Measurements from ENCODE around the gene BIN1. TPM values are rescaled to one million over a fixed set of nuclear protein-coding genes. Genes with fewer than 3 reads are reported as not detected.

The BIN1 gene
- total and polyA plus RNA-seq, 2 of the 4 experiments (the other 2 are of a cell fraction), result 18.1 to 25.7 TPM

GRCh38 chr2:127059559-127059958, 47.4 kb downstream of the BIN1 start:
- Histone ChIP-seq H2AK5ac (ENCODE audit: low read depth, low read length) (no peak overlapping the region), H2BK5ac (ENCODE audit: low read depth, low read length, poor library complexity, severe bottlenecking) (no peak overlapping the region), H3K4me1 (ENCODE audit: control insufficient read depth, insufficient read depth, low read length) (peaks cover 5% of the 10 kb centered on the region), H4K20me1 (ENCODE audit: insufficient read depth, low read length) (no peaks in the 10 kb centered on the region; the same call in 1 of the 2 replicates), H3K18ac (ENCODE audit: low read depth, low read length) (no peak overlapping the region), H3K4ac (ENCODE audit: low read depth, low read length) (no peak overlapping the region), H3K27me3 (ENCODE audit: control insufficient read depth, insufficient read depth, low read length) (no peaks in the 10 kb centered on the region), H3K14ac (replicated peaks; ENCODE audit: low read depth, low read length) (no peak overlapping the region), H3K9me3 (ENCODE audit: control insufficient read depth, insufficient read depth, low read length) (no peaks in the 10 kb centered on the region), H3K4me3 (ENCODE audit: insufficient read depth, low read depth, low read length) (no peak overlapping the region), H3K23ac (ENCODE audit: low read depth, low read length) (no peak overlapping the region), H2BK120ac (ENCODE audit: low read depth, low read length) (no peak overlapping the region), H3K4me2 (ENCODE audit: low read depth, low read length) (no peak overlapping the region), H3K9me1 (ENCODE audit: insufficient read depth, low read length) (no peaks in the 10 kb centered on the region), H3K27ac (ENCODE audit: insufficient read depth, low read length) (no peak overlapping the region), H2BK15ac (ENCODE audit: low read depth, low read length) (no peak overlapping the region), H3K79me1 (ENCODE audit: low read depth in 1 of 2, low read length in 2 of 2) (no peaks in the 10 kb centered on the region; a peak in 1 of 4 replicates), H3K9ac (ENCODE audit: low read depth, low read length) (no peak overlapping the region), H4K5ac (ENCODE audit: low read depth, low read length) (no peak overlapping the region), H2AFZ (replicated peaks; ENCODE audit: low read length, poor library complexity) (no peak overlapping the region), H2BK20ac (ENCODE audit: low read depth, low read length) (no peak overlapping the region), H3K36me3 (ENCODE audit: control insufficient read depth, insufficient read depth, low read length) (peaks cover 34% of the 10 kb centered on the region), H4K91ac (ENCODE audit: insufficient read depth, low read depth, low read length) (no peak overlapping the region), H2AK9ac (replicated peaks; ENCODE audit: low read depth, low read length, poor library complexity) (no peak overlapping the region), H3K56ac (ENCODE audit: extremely low read depth, insufficient read depth, low read length) (no peak overlapping the region), H4K8ac (ENCODE audit: low read depth in 2 of 2, low read length in 2 of 2) (no peak overlapping the region)
- 84% methylated on average over 4 of the region's 10 CpGs; no CpG with 5 or more reads in 1 of the 2 experiments for WGBS, 2 experiments (ENCODE audit: extremely low coverage in 2 of 2, insufficient read length in 1 of 2)
- intact Hi-C loops (cut with micrococcal nuclease), result loop anchor here (10.0 kb wide), 2 partner anchors 175 to 405 kb away; partner anchors contain the start of gene GYPC
- ChIA-PET POLR2A (ENCODE audit: unreplicated experiment) (no interaction called here), CTCF (no interaction called here)
- dilution Hi-C loops (cut with HindIII; ENCODE audit: low sequenced_read_pairs, unreplicated experiment), result no loop called here
- ATAC-seq (ENCODE audit: low read depth) (no peak), DNase-seq (no peak)
- BruUV-seq (replicated peaks), result no TSS peak
- no peak for TF ChIP-seq CEBPB (IDR thresholded peaks at IDR 0.05; ENCODE audit: low read depth, low read length)
- TF ChIP-seq BHLHE40 (IDR thresholded peaks at IDR 0.05; ENCODE audit: low read depth, low read length), result no peak
- TF ChIP-seq RCOR1 (IDR thresholded peaks at IDR 0.05; ENCODE audit: insufficient replicate concordance, low read length), result no peak
- no peak for TF ChIP-seq RAD21 (IDR thresholded peaks at IDR 0.05; ENCODE audit: low read length)
- TF ChIP-seq, protein P1, sequence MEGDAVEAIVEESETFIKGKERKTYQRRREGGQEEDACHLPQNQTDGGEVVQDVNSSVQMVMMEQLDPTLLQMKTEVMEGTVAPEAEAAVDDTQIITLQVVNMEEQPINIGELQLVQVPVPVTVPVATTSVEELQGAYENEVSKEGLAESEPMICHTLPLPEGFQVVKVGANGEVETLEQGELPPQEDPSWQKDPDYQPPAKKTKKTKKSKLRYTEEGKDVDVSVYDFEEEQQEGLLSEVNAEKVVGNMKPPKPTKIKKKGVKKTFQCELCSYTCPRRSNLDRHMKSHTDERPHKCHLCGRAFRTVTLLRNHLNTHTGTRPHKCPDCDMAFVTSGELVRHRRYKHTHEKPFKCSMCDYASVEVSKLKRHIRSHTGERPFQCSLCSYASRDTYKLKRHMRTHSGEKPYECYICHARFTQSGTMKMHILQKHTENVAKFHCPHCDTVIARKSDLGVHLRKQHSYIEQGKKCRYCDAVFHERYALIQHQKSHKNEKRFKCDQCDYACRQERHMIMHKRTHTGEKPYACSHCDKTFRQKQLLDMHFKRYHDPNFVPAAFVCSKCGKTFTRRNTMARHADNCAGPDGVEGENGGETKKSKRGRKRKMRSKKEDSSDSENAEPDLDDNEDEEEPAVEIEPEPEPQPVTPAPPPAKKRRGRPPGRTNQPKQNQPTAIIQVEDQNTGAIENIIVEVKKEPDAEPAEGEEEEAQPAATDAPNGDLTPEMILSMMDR (conservative IDR thresholded peaks at IDR 0.05; ENCODE audit: low read depth, low read length), result no peak
- no peak for TF ChIP-seq CHD1 (IDR thresholded peaks at IDR 0.05; ENCODE audit: low read depth, low read length)
- no peak for TF ChIP-seq MXI1 (IDR thresholded peaks at IDR 0.05; ENCODE audit: borderline replicate concordance, low read depth, low read length)
- TF ChIP-seq MAFK (IDR thresholded peaks at IDR 0.05; ENCODE audit: low read depth, low read length), result no peak
- TF ChIP-seq SMC3 (IDR thresholded peaks at IDR 0.05; ENCODE audit: low read depth, low read length), result no peak
- no peak for TF ChIP-seq POLR2A (IDR thresholded peaks at IDR 0.05; ENCODE audit: low read depth, low read length)
- TF ChIP-seq, protein P2, sequence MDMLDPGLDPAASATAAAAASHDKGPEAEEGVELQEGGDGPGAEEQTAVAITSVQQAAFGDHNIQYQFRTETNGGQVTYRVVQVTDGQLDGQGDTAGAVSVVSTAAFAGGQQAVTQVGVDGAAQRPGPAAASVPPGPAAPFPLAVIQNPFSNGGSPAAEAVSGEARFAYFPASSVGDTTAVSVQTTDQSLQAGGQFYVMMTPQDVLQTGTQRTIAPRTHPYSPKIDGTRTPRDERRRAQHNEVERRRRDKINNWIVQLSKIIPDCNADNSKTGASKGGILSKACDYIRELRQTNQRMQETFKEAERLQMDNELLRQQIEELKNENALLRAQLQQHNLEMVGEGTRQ (IDR thresholded peaks at IDR 0.05; ENCODE audit: low read depth, low read length), result no peak
- no peak for TF ChIP-seq ELK1 (IDR thresholded peaks at IDR 0.05; ENCODE audit: borderline replicate concordance, low read depth, low read length)
- no peak for TF ChIP-seq RFX5 (IDR thresholded peaks at IDR 0.05; ENCODE audit: low read depth, low read length)
- no peak for TF ChIP-seq MAZ (IDR thresholded peaks at IDR 0.05; ENCODE audit: borderline replicate concordance, low read depth, low read length)
- no peak for TF ChIP-seq FOS (IDR thresholded peaks at IDR 0.05; ENCODE audit: low read depth, low read length)
- TF ChIP-seq NFE2L2 (IDR thresholded peaks at IDR 0.05; ENCODE audit: low read depth, low read length), result no peak
- in situ Hi-C loops (cut with MboI; ENCODE audit: low sequenced_read_pairs), result no loop called here

Data from IMR-90 (cell line).